ENCODE data around the gene CDAN1.

The CDAN1 gene

DNA sequence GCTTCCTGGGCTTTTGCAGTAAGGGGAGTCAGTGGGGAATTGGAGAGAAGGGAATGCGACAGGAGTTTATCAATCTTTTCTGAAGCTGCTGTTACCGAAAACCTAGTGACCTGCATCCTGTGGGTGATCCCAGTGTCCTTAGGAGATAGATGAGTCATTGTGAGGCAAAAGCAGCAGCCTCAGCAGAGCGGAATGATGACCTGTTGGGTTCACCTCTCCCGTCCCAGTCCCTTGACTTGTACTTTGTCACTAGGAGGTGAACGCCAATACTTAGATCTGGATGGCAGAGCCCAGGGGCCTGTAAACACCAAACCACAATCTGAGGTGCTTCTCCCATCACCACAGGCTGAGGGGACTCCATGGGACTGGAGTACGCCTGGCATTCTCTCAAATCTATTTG lies 17.9 kb downstream of the CDAN1 start:
- H3K27ac ChIP-seq: no peak overlapping the region
- no peak overlapping the region for H3K4me3 ChIP-seq
- no peak for DNase-seq (ENCODE audit: low spot score)
- TF ChIP-seq CTCF (IDR thresholded peaks at IDR 0.05): no peak

DNA sequence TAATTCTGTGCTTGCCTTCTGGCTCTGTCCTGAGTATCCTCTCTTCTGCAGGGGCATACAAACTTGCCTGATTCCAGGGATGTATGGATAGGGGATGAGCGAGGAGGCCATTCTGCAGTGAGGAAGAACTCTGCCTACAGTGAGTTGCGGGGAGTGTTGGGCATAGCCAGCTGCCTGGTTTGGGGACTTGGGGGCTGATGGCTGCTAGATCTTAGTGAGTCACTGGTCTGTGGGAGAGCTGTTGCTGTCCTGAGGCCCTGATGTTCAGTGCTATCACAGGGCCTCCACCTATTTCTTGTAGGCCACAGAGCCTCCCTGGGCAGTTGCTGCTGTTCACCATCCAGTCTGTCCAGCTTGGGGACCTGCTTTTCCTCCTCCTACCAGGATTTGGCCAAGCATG lies 20.3 kb downstream of the CDAN1 start:
- no peak for TF ChIP-seq CTCF (IDR thresholded peaks at IDR 0.05)
- Histone ChIP-seq H3K4me3 (no peak overlapping the region), H3K27ac (no peak overlapping the region)
- no peak for DNase-seq (ENCODE audit: low spot score)

DNA sequence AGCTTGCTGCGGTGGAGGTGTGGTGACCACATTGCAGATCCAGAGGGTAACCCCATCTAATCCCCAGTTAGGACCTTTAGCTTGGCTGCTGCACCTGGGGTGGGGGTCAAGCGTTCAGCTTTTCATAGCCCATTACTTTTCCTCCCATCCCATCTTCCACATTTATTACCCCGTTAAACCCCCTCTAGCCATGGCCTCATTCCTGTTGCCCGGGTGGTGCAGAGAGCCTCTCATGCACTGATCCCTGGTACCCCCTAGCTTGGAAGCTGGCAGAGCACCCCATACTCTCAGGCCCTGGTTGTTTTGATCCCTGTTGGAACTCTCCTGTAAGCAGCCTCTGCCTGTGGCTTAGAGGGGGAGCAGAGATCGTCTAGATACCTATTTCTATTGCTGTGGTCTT lies 20.8 kb downstream of the CDAN1 start:
- no peak overlapping the region for H3K4me3 ChIP-seq
- no peak overlapping the region for H3K27ac ChIP-seq
- TF ChIP-seq CTCF (IDR thresholded peaks at IDR 0.05): no peak
- peak; percentile 55 for DNase-seq (ENCODE audit: low spot score)

GRCh38 chr15:42712584-42712983 lies 24.3 kb downstream of the CDAN1 start:
- Histone ChIP-seq H3K4me3 (no peak overlapping the region), H3K27ac (no peak overlapping the region)
- DNase-seq (ENCODE audit: low spot score): peak; percentile 54
- no peak for TF ChIP-seq CTCF (IDR thresholded peaks at IDR 0.05)

DNA sequence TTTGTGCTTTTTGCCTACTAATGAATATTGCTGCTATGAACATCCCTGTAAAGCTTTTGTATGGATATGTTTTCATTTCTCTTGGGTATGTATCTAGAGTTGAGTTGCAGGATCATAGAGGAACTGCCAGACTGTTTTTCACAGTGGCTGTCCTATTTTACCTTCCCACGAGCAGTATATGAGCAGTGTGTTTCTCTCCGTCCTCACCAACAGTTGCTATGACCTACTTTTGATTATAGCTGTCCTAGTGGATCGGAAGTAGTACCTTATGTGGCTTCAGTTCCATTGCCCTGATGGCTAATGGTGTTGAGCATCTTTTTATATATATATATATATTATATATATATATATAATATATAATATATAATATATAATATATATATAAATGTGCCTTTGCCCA lies 25.2 kb downstream of the CDAN1 start:
- no peak overlapping the region for H3K4me3 ChIP-seq
- TF ChIP-seq CTCF (IDR thresholded peaks at IDR 0.05): no peak
- no peak overlapping the region for H3K27ac ChIP-seq
- no peak for DNase-seq (ENCODE audit: low spot score)

DNA sequence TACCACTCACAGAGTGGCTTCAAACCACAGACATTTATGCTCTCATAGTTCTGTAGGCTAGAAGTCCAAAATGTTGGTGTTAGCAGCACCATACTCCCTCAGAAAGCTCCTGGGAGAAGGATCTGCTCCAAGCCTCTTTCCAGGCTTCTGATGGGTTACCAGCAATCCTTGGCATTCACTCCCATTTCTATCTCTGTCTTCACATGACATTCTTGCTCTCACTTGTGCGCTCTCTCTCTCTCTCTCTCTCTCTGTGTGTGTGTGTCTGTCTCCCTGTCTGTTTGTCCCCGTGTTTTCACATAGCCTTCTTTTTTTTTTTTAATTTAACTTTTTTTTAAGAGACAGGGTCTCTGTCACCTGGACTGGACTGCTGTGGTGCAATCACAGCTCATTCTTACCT lies 26.3 kb downstream of the CDAN1 start:
- TF ChIP-seq CTCF (IDR thresholded peaks at IDR 0.05): no peak
- no peak overlapping the region for H3K27ac ChIP-seq
- DNase-seq (ENCODE audit: low spot score): no peak
- H3K4me3 ChIP-seq: no peak overlapping the region

DNA sequence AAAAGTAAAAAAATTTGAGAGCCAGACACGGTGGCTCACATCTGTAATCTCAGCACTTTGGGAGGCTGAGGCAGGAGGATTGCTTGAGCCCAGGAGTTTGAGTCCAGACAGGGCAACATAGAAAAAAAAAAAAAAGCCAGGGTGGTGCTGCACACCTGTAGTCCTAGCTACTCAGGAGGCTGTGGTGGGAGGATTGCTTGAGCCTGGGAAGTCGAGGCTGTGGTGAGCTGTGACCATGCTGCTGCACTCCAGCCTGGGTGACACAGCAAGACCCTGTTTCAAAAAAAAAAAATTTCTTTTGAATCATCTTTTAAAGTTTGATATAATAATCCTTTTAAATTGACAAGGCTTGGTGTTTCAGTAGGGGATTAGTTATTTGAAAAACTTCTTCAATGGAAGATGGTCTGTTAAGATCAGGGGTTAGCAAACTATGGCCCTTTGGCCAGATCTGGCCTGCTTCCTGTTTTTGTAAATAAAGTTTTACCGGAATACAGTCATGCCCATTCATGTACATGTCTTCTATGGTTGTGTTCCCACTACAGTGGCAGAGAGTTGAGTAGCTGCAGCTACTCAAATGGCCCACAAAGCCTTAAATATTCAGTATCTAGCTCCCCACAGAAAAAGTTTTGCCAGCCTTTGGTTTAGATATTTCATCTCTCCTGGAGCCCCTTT lies 28.9 kb downstream of the CDAN1 start:
- no peak overlapping the region for H3K27ac ChIP-seq
- H3K4me3 ChIP-seq: no peak overlapping the region
- DNase-seq (ENCODE audit: low spot score): no peak
- no peak for TF ChIP-seq CTCF (IDR thresholded peaks at IDR 0.05)
